GM12891 (cell line): ENCODE results near the gene ROR1.

Source experiments
- PAX5 ChIP-seq: IDR thresholded peaks from 2 replicates; pipeline ENCODE4 v1.6.1; 2011; ENCODE audit warnings: low read length, moderate library complexity, mild to moderate bottlenecking; ENCODE audit not compliant: insufficient read depth, severe bottlenecking
- POLR2A ChIP-seq: IDR thresholded peaks from 2 replicates; pipeline ENCODE4 v1.6.1; 2011; ENCODE audit warnings: low read depth, low read length, control low read depth
- POLR2AphosphoS5 ChIP-seq: IDR thresholded peaks from 2 replicates; pipeline ENCODE4 v1.6.1; 2011; ENCODE audit warnings: low read depth, low read length, control low read depth
- POU2F2 ChIP-seq: IDR thresholded peaks from 2 replicates; pipeline ENCODE4 v1.6.1; 2011; ENCODE audit warnings: low read depth, mild to moderate bottlenecking, control low read depth, low read length, moderate library complexity
- SPI1 ChIP-seq: IDR thresholded peaks from 2 replicates; pipeline ENCODE4 v1.6.1; 2011; ENCODE audit warnings: low read depth, low read length, control low read depth
- TAF1 ChIP-seq: IDR thresholded peaks from 2 replicates; pipeline ENCODE4 v1.6.1; 2011; ENCODE audit warnings: low read depth, low read length, control low read depth

- TF ChIP-seq TAF1 (no peak), POLR2A (no peak), PAX5 (no peak), POU2F2 (no peak), POLR2AphosphoS5 (no peak), SPI1 (no peak)
Observed at GRCh38 chr1:63976006-63976405, 202.2 kb downstream of the ROR1 start.
